Activated CD4-positive, alpha-beta T cell treated with anti-CD3 and anti-CD28 coated beads, Interleukin-2, Interleukin-6, amounts not matched to agents 100 ng/mL and 50 ng/mL, durations not matched to agents 16 hours and 8 hours (primary cell): ENCODE data around the gene HTR1B.
A peak's percentile ranks its signal among the peaks of the same experiment; 100 is the strongest.

Source experiments
- DNase-seq: peaks from one replicate; pipeline ENCODE4 v3.0.0-alpha.2; 2020

Gene HTR1B, protein sequence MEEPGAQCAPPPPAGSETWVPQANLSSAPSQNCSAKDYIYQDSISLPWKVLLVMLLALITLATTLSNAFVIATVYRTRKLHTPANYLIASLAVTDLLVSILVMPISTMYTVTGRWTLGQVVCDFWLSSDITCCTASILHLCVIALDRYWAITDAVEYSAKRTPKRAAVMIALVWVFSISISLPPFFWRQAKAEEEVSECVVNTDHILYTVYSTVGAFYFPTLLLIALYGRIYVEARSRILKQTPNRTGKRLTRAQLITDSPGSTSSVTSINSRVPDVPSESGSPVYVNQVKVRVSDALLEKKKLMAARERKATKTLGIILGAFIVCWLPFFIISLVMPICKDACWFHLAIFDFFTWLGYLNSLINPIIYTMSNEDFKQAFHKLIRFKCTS

DNA sequence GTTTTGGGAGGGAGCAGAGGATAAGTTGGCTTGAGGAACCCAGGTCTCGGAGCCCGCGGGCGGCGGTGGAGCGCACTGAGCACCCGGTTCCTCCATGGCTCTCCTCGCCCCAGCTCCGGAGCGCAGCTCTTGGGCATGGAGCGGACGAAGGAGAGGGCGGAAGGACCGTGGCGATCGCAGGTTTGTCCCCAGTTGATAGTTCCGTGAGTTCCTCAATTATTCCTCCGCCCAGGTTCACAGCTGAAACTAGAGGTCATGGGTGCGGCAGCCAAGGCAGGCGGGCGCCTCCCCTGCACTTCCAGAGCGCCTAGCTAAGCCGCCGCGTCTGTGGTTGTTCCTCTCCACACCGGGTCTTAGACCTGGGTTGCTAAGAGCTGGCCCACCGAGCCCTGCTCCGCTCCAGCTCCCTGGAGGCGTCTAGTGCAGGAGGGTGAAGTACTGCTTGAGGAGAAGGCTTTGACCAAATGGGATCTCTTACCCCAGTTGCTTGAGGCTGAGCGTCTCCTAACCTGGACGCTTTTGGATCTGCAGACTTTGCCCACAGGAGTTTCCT, at the start of gene HTR1B:
Gene HTR1B (minus strand): TSS at position 184 of the 553 bp plus-strand sequence. CDS start 88 bp downstream, at position 96.
- DNase-seq = no peak

DNA sequence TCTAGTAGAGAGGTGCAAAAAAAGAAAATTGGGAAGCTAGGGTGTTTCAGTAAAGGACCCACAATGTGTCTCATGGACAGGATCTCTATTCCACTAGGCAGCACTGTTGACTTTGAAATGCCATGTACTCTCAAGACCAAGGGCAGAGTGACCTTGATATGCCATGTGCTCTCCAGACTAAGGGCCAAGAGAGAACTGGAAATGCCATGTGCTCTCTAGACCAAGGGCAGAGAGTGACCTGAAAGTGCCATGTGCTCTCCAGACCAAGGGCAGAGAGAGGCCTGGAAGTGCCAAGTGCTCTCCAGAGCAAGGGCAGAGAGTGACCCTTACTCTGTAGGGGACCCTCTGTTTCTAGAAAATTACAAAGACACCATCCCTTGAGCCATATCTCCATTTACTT, 49.3 kb upstream of the HTR1B start:
- DNase-seq = no peak

DNA sequence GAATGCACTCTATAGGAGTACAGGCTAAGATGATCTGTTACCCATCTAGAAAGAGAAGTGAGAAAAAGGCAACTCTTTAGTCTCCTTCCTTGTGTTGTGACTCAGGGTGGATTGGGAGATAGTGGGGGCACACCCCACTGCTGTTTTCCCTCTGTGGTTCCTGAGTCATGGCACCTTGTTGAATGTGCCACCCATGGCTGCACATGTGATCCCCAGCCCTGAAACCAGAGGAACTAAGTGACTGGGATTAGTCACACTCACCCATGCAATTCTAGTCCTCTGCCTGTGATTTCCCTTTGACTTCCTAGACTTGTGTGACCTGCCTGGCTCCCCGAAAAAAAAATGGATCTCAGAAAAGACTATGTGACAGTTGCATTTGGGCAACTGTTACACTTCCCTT, 48.6 kb upstream of the HTR1B start:
- no peak for DNase-seq

DNA sequence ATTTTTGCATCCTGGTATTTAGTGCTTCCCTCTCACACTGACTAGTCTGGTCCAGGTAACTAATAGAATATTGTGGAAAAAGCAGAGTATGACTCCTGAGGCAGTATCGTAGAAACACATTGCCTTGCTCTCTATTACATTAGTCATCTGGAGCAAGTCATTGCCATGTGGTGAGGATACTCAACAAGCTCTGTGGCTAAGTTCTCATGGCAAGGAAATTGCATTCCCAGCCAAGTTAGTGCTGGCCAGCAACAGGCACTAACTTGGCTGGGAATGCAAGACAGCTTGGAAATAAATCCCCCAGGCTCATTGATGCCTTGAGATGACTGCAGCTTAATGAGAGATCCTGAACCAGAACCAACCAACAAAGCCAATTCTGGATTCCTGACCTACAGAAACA, 39.7 kb upstream of the HTR1B start:
- DNase-seq = no peak

DNA sequence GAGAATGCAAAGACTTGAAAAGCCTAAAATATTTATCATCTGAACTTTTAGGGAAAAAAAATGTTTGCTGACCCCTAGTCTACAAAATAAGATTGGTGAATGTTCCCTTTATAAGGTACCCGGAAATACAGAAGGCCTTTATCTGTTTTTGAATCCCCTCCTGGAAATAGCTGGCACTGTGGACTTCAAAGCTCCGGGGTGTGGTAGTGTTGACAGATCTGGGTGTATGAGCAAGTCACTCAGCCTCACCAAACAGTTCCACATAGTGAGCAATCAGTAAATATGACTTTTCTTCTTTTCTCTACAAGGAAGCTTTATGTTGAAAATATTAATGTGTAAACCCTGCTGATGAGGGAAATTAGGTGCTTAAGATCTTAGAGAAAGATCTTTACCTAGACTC, 29.2 kb upstream of the HTR1B start:
- no peak for DNase-seq

DNA sequence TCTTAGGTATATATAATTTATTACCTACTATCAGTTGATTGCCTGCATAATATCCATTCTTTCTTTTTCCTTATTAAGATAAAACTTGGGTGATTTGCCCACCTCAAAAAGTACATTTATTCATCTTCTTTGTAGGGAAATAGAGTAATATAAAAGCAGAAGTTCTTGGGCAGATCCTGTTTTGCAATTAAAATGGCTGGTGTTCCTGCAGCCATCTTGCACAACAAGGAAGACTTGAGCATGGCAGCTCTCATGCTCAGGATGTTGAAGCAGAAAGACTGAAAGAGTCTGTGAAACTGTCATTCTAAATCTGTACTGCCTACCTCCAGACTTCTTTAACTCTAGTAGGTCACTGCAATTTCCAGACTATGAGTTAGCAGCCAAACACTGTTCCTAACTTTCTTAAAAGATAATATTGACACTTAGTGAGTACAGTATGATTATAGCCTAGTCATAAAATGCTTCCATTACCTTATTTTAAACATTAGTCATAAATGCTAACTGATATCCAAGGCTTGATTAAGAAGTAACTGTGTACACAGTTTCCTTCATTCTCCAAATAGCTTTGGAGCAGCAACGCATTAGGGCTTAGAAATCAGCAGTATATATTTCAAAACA, 24.6 kb upstream of the HTR1B start:
- no peak for DNase-seq

DNA sequence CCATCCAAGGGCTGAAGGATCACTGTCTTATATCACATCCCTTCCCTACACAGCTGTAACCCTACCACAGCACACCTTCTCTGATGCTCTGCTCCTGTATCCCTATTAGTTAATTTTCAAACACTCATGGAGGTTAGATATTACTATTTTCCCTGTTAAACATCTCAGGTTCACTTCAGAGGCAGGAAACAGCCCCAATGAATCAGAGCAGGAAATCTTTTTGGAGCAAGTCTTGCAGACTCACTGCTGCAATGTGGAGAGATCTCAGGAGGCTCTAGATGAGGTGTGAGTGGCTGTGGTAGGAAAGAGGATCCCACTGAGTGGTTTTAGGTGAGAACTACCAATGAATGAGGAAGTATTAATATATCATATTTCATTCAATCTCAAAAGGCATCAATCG, 19.7 kb upstream of the HTR1B start:
- DNase-seq = no peak

DNA sequence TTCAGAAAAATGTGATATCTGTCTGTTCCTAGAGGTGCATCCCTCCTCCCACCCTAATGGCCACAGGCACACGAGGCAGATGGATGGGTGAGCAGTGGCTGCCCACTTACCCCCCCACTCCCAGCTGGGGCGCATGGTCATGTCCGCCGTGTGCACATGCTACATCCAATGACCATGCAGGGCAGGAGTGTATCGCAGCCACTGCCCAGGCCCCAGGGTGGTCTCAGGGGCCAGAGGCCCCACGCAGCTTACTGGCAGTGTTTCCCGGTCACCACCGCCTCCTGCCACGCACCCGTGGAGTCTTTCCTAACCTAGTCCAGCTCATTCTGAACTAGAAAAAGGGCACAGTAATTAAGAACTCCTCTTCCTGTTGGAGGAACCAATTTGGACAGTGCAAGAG, 11.7 kb upstream of the HTR1B start:
- DNase-seq = no peak

DNA sequence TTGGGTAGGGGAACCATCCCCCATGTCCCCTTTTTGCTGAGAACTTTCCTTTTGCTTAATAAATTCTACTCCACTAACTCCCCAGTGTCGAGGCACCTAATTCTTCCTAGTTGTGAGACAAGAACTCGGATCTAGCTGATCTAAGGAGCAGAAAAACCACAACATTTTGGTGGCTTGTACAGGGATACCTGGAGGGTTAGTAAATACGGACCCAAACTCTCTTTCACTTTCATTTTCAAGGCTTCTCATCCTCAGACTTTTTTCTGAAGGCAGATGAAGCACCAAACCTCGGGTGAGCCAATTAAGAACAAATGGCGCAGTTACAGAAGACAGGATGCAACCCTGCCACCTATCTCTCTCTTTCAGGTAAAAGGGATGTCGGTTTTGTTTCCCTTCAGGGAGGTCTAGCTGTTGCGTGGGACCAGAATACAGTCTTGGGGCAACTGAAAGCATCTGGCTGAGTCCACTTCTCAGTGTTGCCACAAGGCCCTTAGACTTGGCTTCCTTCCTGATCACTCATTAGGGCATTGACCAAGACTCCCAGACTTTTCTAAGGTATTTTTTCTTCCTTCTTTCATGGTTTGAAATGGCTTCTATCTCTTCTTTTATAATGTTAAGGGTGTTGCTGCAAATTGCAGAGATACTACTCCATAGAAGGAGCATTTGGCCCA, 11.1 kb upstream of the HTR1B start:
- no peak for DNase-seq

DNA sequence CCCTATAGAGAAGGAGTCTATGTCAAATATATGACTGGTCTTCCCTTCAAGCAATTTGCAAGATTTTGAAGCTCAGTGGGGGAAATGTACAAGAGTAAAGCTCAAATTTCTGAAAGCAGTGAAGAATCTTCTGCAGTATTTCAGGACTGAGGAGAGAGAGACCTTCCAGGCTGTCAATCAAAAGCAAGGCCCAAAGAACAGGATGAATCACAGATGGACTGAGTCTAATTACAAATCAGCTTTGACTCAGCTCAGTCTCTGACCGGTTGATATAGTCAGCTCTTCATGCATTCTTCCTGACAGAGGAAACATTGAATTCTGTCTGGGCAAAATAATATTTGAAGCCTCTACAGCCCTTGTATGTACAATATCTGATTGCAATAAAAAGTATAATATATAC, 7.7 kb upstream of the HTR1B start:
- DNase-seq = no peak

DNA sequence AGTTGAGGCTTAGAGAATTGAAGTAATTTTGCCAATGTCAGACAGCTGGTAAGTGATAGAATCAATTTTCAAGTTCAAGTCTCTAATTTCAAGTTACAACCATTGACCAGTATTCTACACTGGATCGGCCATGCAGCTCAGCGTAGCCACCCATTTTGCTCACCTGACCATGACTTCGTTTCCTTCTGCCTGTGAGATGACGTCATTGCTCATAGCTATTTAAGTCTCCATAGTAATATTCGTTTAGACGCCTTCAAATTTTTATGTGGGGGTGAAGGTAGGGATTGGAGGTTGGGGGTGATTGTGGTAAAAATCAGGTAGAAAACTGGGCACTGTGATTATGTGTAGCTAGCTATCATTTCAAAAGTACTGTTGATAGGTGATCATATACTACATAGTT, 5.6 kb upstream of the HTR1B start:
- DNase-seq = no peak

DNA sequence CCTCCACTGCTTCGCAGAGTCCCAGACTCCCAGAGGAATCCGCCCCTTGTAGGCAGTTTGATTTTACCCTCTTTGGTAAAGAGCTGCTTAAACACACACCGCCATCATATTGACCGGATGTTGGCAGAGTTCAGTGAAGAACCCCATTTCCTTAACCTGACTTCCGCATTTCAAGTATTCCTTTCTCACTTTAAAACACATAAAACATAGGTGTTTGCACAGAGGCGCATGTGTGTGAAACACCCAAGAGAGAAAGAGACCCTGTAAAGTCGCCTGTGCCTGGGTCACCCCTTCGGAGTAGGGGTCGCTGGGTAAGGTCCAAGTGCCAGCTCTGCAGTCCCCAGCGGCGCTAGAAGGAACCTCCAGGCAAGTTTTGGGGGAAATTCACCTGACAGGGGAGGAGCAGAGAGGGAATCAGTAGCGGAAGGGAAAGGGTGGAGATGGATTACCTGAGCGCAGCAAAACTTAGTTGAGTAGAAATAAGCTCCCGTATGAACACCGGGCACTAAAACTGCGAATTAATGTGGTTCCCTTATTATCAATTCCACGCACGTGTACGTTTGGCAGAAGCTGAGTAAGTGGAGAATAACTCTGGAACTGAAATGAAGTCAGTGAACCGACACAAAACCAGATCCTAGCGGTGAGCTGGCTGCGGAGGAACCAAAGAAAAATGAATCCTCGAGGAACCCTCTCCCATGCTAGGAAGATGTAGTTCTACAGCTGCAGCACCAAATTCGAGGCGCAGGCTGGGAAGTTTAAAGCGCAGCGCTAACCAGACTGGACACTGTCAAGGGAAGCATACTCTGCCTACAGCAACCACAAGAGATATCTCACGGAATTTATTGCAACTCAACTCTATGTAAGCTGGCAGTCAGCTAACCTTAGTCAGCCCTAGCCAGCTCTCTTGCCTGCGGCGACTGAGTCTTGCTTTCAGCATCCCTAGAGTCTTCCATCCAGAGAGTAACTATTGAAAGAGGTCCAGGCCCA, 3.5 kb upstream of the HTR1B start:
- DNase-seq = no peak

DNA sequence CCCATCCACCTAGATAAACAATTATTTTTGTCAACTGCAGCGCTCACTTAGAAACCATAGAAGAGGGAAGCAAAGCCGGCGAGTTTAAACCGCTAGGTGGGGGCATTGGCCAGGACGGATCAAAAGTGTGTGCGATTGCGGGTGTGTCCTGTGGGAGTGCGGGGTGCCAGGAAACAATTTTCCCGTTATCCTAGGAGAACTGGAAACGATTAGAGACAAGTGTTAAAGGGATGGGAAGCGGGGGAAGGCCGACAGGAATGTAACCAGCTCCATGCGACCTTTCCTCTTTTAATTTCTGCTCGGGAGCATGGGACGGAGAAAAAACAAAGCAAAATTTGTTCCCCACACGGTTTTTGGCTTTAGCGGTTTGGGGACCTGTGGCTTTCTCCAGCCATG, 2.8 kb upstream of the HTR1B start:
- peak; percentile 39 for DNase-seq

DNA sequence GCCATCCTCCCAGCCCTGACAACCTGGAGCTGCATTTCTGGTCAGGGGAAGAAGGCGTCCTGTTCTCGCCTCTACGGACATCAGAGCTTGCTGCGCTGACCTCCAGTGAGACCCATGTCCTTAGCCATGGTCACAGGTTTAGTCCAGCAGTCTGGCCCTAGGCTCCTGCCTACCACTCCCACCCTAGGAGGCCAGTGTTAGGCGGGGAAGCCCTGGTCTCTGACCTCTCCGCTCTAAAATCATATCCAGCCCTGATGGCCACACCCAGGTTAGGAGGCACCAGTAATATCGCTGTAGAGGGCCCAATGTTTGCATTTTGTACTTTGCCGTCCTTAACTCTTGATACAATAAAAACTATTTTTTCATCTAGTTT, 1.2 kb upstream of the HTR1B start:
- no peak for DNase-seq

DNA sequence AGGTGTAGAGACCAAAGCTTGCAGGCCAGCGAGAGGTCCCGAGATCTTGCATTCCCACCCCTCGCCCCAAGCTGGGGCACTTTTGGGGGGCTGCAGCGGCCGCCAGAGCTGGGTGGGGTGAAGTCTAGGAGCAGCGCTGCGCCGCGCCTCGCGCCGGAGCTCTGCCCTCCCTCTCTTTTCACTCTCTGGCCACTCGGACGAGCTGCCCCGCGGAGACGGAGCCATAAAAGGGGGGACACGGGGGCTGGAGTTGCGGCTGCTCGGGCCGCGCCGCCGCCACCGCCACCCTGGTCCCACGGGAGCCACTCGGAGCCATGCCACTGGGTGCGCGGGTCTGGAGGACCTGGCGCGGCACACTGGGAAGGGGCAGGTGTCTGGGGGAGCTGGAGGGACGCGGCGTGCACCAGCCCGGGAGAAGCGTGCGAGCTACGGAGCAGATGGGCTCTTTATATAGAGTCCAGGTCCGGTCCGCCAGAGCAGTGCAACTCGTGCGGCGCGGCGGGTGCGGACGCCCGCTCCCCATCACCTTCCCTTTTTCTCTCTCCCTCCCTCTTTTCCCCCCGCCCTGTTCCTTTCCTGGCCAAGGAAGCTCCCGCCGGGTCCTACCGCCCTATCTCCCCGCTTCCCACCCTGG, 687 bp upstream of the HTR1B start:
- no peak for DNase-seq

DNA sequence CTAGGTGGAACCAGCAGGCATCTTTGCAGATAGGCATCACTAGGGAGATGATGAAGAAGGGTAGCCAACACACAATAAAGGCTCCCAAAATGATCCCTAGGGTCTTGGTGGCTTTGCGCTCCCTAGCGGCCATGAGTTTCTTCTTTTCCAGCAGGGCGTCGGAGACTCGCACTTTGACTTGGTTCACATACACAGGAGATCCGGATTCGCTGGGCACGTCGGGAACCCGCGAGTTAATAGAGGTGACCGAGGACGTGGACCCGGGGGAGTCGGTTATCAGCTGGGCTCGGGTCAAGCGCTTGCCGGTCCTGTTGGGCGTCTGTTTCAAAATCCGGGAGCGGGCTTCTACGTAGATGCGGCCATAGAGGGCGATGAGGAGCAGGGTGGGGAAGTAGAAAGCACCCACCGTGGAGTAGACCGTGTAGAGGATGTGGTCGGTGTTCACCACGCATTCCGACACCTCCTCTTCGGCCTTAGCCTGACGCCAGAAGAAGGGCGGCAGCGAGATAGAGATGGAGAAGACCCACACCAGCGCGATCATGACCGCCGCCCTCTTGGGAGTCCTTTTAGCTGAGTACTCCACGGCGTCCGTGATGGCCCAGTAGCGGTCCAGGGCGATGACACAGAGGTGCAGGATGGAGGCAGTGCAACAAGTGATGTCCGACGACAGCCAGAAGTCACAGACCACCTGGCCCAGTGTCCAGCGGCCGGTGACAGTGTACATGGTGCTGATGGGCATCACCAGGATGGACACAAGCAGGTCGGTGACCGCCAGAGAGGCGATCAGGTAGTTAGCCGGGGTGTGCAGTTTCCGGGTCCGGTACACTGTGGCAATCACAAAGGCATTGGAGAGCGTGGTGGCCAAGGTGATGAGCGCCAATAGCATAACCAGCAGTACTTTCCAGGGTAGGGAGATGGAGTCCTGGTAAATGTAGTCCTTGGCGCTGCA, 658 bp downstream of the HTR1B start:
- DNase-seq = no peak

DNA sequence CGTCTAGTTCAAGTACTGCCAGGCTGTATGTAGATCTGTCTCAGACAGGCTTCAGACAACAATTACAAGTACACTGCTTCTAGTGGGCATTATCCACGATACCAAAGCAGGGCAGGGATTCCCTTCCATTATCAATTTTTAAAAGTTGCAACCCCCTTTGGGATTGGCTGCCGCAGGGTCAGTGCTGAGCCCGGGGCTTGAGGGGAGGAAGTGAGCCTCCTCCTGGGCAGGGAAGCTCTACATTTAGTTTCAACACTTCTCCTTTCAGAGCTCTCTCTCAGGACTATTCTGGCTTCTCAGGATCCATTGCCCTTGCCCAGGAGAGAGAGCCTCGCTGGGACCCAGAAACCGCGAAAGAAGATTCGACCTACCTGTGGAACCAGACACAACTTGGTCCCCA, 1.5 kb downstream of the HTR1B start:
- DNase-seq = no peak

DNA sequence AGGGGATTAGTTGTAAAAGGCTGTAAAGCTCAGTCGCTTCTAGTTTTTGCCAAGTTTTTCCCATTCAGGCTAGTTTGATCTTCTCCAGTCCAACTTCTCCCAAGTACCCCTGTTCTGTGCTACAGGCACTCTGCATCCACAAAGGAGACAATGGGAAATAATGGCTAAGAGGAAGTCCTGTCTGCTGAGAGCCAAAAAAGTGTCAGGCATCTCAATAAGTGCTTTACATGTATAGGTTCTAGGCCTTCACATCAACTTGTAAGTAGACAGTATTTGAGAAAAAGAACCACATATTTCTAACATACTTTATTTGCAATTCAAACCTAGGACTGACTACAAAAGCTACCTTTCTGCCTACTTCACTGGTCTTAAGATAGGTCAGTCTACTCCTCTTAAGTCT, 4.9 kb downstream of the HTR1B start:
- no peak for DNase-seq

DNA sequence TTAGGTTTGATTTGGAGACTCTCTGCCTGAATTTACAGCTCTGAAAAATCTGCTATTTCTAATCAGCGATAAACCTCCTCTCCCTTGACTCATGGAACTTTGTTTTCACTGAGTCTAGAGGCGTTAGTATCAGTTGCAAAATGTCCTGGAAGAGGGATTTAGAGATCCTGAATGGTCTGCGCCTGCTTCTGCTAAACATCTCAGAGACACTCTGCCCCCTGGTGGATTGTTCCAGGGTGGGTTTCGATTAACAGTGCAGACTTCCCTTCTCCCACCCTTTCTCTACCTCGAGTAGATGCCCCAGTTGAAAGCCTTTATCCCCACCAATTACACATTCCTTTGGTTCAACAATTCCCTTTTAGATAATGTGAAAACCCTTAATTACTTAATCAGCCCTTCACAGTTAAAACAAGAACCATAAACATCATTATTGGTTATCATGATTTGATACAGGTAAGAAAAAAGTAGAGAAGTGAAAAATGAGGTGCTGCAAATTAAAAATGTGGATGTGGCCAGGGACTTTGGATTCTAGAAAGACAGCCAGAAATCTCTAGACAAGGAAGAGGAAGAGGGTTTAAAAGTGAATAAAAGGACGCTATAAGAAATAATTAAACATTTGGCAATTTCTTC, 5.5 kb downstream of the HTR1B start:
- peak; percentile 44 for DNase-seq

DNA sequence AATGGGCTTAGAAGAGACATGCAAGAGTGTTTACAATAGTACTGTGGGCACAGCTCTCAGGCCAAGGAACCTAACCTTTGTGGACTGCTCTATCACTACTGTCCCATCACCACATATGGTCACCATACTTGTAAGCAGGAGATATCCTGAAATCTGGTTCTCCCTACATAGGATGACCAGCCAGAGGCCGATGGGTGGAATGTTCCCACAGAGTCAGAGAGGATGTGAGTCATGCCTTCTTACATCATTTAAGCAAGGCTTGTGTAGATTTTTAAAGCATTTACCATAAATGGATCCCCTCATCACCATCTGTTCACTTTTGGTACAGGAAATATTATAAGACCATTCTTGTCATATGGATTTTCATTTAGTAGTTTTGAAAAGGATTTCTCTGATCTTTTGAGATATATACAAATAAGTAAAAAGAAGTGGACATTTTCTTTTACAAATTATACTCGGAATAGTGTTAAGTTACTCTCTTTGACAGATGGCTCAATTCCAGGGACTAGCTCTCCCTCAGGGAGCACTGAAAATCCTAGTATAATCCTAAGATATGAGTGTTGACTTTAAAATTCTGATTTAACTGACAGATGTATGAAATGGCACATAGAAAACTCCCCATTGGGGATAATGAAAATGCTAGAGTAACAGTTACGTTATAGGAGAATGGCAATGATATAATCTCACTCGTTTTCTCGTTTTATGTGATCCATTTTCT, 6.6 kb downstream of the HTR1B start:
- DNase-seq = no peak
